SKM-1 treated with dmso at 0.1 percent for 144 hours (cell line): Measurements from ENCODE around the gene GRM5.
"Not testable (repeated sequence)": the region's sequence is repeated elsewhere in the genome, so short reads cannot be mapped to it uniquely, and the experiment has no call there.

Source experiments
- DNase-seq: peaks from one replicate; lab custom pipeline; 2025; ENCODE audit not compliant: unreplicated experiment; lab: John Stamatoyannopoulos, UW

Gene GRM5

GRCh38 chr11:88975441-88975840, 90.3 kb downstream of the GRM5 start:
- not testable (repeated sequence) for DNase-seq

- DNase-seq, result no peak
Observed at GRCh38 chr11:88972210-88972609, 93.6 kb downstream of the GRM5 start.

- not testable (repeated sequence) for DNase-seq
Observed at GRCh38 chr11:88961621-88962020, 104.2 kb downstream of the GRM5 start.

- DNase-seq, result not testable (repeated sequence)
Observed at GRCh38 chr11:88959857-88960256, 105.9 kb downstream of the GRM5 start.

- no peak for DNase-seq
Observed at GRCh38 chr11:88950975-88951374, 114.8 kb downstream of the GRM5 start.

- not testable (repeated sequence) for DNase-seq
Observed at GRCh38 chr11:88948908-88949307, 116.9 kb downstream of the GRM5 start.

GRCh38 chr11:88947843-88948572, 117.8 kb downstream of the GRM5 start:
- not testable (repeated sequence) for DNase-seq

- not testable (repeated sequence) for DNase-seq
Observed at GRCh38 chr11:88929665-88930064, 136.1 kb downstream of the GRM5 start.

GRCh38 chr11:88917065-88917464, 148.7 kb downstream of the GRM5 start:
- not testable (repeated sequence) for DNase-seq

- no peak for DNase-seq
Observed at GRCh38 chr11:88909500-88909899, 156.3 kb downstream of the GRM5 start.

GRCh38 chr11:88901436-88901835, 164.3 kb downstream of the GRM5 start:
- DNase-seq, result not testable (repeated sequence)

GRCh38 chr11:88888855-88889254, 176.9 kb downstream of the GRM5 start:
- not testable (repeated sequence) for DNase-seq

- peak; percentile 4 for DNase-seq
Observed at GRCh38 chr11:88886796-88887195, 179.0 kb downstream of the GRM5 start.

GRCh38 chr11:88882800-88883199, 183.0 kb downstream of the GRM5 start:
- not testable (repeated sequence) for DNase-seq

GRCh38 chr11:88861618-88862017, 204.2 kb downstream of the GRM5 start:
- no peak for DNase-seq

- not testable (repeated sequence) for DNase-seq
Observed at GRCh38 chr11:88860431-88860830, 205.4 kb downstream of the GRM5 start.

- not testable (repeated sequence) for DNase-seq
Observed at GRCh38 chr11:88853963-88854362, 211.8 kb downstream of the GRM5 start.

GRCh38 chr11:88851547-88851946, 214.2 kb downstream of the GRM5 start:
- DNase-seq, result not testable (repeated sequence)

GRCh38 chr11:88849773-88850172, 216.0 kb downstream of the GRM5 start:
- not testable (repeated sequence) for DNase-seq

GRCh38 chr11:88849368-88849767, 216.4 kb downstream of the GRM5 start:
- no peak for DNase-seq

- not testable (repeated sequence) for DNase-seq
Observed at GRCh38 chr11:88846266-88846665, 219.5 kb downstream of the GRM5 start.

GRCh38 chr11:88844941-88845340, 220.8 kb downstream of the GRM5 start:
- not testable (repeated sequence) for DNase-seq
